Neural progenitor cell (in vitro differentiated cells): Measurements from ENCODE around the gene AKAP5.

Source experiments
- CTCF ChIP-seq: fragments of 200-600 bp; sonication (generic); IDR thresholded peaks from 2 replicates; pipeline ENCODE4 v1.5.1; 2017; ENCODE audit warnings: antibody characterized with exemption, mild to moderate bottlenecking
- EZH2phosphoT487 ChIP-seq: fragments of 200-600 bp; sonication (generic); IDR thresholded peaks from 2 replicates; pipeline ENCODE4 v1.6.1; 2017; ENCODE audit warnings: antibody characterized with exemption

GRCh38 chr14:64438181-64438841 lies 27.0 kb upstream of the AKAP5 start:
- no peak for TF ChIP-seq EZH2phosphoT487
- TF ChIP-seq CTCF: no peak
